Muscle layer of duodenum (tissue), 2 donors: ENCODE results near the gene TCN2.

Experiments
- H3K27ac ChIP-seq: one replicate; pipeline ENCODE4 v1.7.0; 2013; ENCODE audit warnings: mild to moderate bottlenecking, low read length
- H3K27me3 ChIP-seq: one replicate; pipeline ENCODE4 v1.7.0; 2013; ENCODE audit warnings: low read depth, mild to moderate bottlenecking, control low read depth, low read length
- H3K36me3 ChIP-seq, 2 donors: one replicate each; pipeline ENCODE4 v1.7.0; 2013; ENCODE audit warnings: low read length in 2 of 2, control low read depth in 1 of 2, mild to moderate bottlenecking in 1 of 2; ENCODE audit not compliant: insufficient read depth in 2 of 2, control insufficient read depth in 1 of 2
- H3K4me1 ChIP-seq, 2 donors: one replicate each; pipeline ENCODE4 v1.7.0; 2013; ENCODE audit warnings: low read length in 2 of 2, mild to moderate bottlenecking in 2 of 2, control low read depth in 1 of 2, moderate library complexity in 1 of 2; ENCODE audit not compliant: insufficient read depth in 2 of 2, control insufficient read depth in 1 of 2
- H3K4me3 ChIP-seq, 2 donors: one replicate each; pipeline ENCODE4 v1.7.0; 2013; ENCODE audit warnings: low read length in 2 of 2, low read depth in 1 of 2, mild to moderate bottlenecking in 1 of 2
- H3K9me3 ChIP-seq, 2 donors: one replicate each; pipeline ENCODE4 v1.7.0; 2013; ENCODE audit warnings: low read length in 2 of 2, control low read depth in 1 of 2, mild to moderate bottlenecking in 1 of 2; ENCODE audit not compliant: control insufficient read depth in 1 of 2
- donor health status: healthy.

TCN2 gene

DNA sequence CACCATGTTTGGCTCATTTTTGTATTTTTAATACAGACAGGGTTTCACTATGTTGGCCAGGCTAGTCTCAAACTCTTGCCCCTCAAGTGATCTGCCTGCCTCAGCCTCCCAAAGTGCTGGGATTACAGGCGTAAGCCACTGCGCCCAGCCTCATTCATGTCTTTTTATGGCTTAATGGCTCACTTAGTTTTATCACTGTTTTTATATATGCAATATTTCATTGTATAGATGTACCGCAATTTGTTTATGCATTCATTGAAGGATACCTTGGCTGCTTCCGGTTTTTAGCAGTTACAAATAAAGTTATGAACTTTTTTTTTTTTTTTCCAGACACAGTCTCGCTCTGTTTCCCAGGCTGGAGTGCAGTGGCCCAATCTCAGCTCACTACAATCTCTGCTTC lies 5.5 kb upstream of the TCN2 start:
- no peaks in the 10 kb centered on the region for H3K9me3 ChIP-seq
- no peak overlapping the region for H3K27ac ChIP-seq
- H3K36me3 ChIP-seq: no peaks in the 10 kb centered on the region
- H3K4me3 ChIP-seq: no peak overlapping the region
- H3K27me3 ChIP-seq: no peaks in the 10 kb centered on the region
- peaks cover 5 to 7% of the 10 kb centered on the region in 2 donors for H3K4me1 ChIP-seq

GRCh38 chr22:30602049-30602448 lies 4.9 kb upstream of the TCN2 start:
- Histone ChIP-seq H3K27me3 (no peaks in the 10 kb centered on the region), H3K36me3 (no peaks in the 10 kb centered on the region), H3K9me3 (no peaks in the 10 kb centered on the region), H3K4me3 (no peak overlapping the region), H3K4me1 (peaks cover 5 to 8% of the 10 kb centered on the region in 2 donors), H3K27ac (no peak overlapping the region)

GRCh38 chr22:30603801-30604200 lies 3.2 kb upstream of the TCN2 start:
- H3K27ac ChIP-seq: no peak overlapping the region

GRCh38 chr22:30604723-30605122 lies 2.3 kb upstream of the TCN2 start:
- H3K4me1 ChIP-seq: peaks cover 13 to 19% of the 10 kb centered on the region in 2 donors
- no peaks in the 10 kb centered on the region for H3K27me3 ChIP-seq
- H3K27ac ChIP-seq: no peak overlapping the region
- no peaks in the 10 kb centered on the region for H3K36me3 ChIP-seq
- no peak overlapping the region for H3K4me3 ChIP-seq
- H3K9me3 ChIP-seq: no peaks in the 10 kb centered on the region

More at GRCh38 chr22:30603801-30604200, 3.2 kb upstream of the TCN2 start:
- Histone ChIP-seq H3K36me3 (no peaks in the 10 kb centered on the region), H3K4me3 (no peak overlapping the region), H3K27me3 (no peaks in the 10 kb centered on the region), H3K9me3 (no peaks in the 10 kb centered on the region), H3K4me1 (peaks cover 8 to 19% of the 10 kb centered on the region in 2 donors)

- H3K4me1 ChIP-seq: peaks cover 13 to 19% of the 10 kb centered on the region in 2 donors
- peak overlapping the region; percentile 4 to 18 for H3K4me3 ChIP-seq
- H3K27me3 ChIP-seq: no peaks in the 10 kb centered on the region
- no peaks in the 10 kb centered on the region for H3K9me3 ChIP-seq
- no peaks in the 10 kb centered on the region for H3K36me3 ChIP-seq
- H3K27ac ChIP-seq: no peak overlapping the region
Measured at GRCh38 chr22:30605449-30606110, 1.4 kb upstream of the TCN2 start.

DNA sequence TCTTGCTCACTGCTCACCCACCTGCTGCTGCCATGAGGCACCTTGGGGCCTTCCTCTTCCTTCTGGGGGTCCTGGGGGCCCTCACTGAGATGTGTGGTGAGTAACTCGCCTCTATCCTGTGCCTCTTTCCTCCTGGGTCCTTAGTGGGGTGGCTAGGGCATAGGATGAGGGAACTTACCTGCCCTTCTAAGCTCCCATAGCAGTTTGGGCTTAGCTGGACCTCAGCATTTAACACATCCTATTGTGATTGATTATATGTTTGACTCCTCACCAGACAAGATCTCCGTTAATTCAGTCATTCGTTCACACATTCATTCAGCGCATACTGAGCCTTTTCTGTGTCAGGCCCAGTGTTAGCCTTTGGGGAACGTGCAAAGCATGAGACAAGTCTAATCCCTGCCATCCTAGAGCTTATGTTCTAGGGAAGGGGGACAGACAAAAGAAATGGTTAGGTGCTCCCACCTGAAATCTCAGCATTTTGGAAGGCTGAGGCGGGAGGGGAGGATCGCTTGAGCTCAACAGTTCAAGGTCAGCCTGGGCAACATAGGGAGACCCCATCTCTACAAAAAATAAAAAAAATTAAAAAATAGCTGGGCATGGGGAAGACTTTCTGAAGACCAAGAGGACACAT lies 441 bp downstream of the TCN2 start:
- no peaks in the 10 kb centered on the region for H3K27me3 ChIP-seq
- peaks cover 0 to 10% of the 10 kb centered on the region in 2 donors for H3K36me3 ChIP-seq
- no peaks in the 10 kb centered on the region for H3K9me3 ChIP-seq
- peak overlapping the region; percentile 72 to 90 for H3K4me3 ChIP-seq
- peaks cover 13 to 19% of the 10 kb centered on the region in 2 donors for H3K4me1 ChIP-seq
- H3K27ac ChIP-seq: peak overlapping the region; percentile 35

DNA sequence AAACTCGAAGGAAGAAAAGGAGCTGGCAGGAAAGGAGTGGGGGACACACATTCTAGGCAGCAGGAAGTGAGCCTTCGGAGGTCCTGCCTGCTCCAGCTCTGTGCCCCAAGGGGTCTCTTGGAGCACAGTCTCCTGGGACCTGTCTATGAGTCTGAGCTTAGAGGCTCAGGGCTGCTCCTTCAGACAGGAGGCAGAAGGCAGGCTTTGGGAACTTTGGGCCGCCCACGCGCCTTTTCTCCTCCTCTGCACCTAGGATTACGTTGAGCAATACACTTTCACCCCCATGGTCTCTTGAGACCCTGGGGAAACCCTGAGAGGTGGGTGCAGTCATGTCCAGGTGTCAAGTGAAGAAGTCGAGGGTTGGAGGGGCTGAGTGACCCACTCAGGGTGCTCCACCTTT lies 965 bp downstream of the TCN2 start:
- Histone ChIP-seq H3K4me1 (peaks cover 13 to 19% of the 10 kb centered on the region in 2 donors), H3K4me3 (peak overlapping the region in 1 of 2 donors; percentile 90), H3K36me3 (peaks cover 0 to 10% of the 10 kb centered on the region in 2 donors), H3K27me3 (no peaks in the 10 kb centered on the region), H3K9me3 (no peaks in the 10 kb centered on the region), H3K27ac (no peak overlapping the region)

GRCh38 chr22:30609260-30610185 lies 2.5 kb downstream of the TCN2 start:
- H3K4me1 ChIP-seq: peaks cover 13 to 19% of the 10 kb centered on the region in 2 donors
- no peaks in the 10 kb centered on the region for H3K9me3 ChIP-seq
- H3K27ac ChIP-seq: peak overlapping the region; percentile 52
- H3K36me3 ChIP-seq: peaks cover 7 to 10% of the 10 kb centered on the region in 2 donors
- no peak overlapping the region for H3K4me3 ChIP-seq
- no peaks in the 10 kb centered on the region for H3K27me3 ChIP-seq

- H3K27ac ChIP-seq: no peak overlapping the region
- H3K27me3 ChIP-seq: no peaks in the 10 kb centered on the region
- H3K4me3 ChIP-seq: no peak overlapping the region
- H3K36me3 ChIP-seq: peaks cover 7 to 12% of the 10 kb centered on the region in 2 donors
- H3K4me1 ChIP-seq: peaks cover 13 to 19% of the 10 kb centered on the region in 2 donors
- no peaks in the 10 kb centered on the region for H3K9me3 ChIP-seq
Measured at GRCh38 chr22:30610299-30610698, 3.3 kb downstream of the TCN2 start.

- Histone ChIP-seq H3K27ac (no peak overlapping the region), H3K4me3 (no peak overlapping the region), H3K4me1 (peaks cover 8 to 12% of the 10 kb centered on the region in 2 donors), H3K27me3 (no peaks in the 10 kb centered on the region), H3K9me3 (no peaks in the 10 kb centered on the region), H3K36me3 (peaks cover 7 to 18% of the 10 kb centered on the region in 2 donors)
Measured at GRCh38 chr22:30611197-30611596, 4.2 kb downstream of the TCN2 start.

DNA sequence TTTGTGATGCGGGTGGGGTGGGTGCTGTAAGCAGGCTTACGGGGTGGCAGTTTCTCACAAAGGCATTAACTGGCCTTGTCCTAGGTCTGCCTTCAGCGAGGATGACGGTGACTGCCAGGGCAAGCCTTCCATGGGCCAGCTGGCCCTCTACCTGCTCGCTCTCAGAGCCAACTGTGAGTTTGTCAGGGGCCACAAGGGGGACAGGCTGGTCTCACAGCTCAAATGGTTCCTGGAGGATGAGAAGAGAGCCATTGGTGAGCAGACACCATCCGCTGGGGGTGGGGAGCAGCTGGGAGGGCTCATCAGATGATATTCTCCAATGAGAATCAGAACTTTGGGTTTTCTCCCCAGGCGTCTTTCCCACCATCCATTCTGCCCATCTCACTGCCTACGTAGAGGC lies 5.8 kb downstream of the TCN2 start:
- no peaks in the 10 kb centered on the region for H3K27me3 ChIP-seq
- H3K4me3 ChIP-seq: no peak overlapping the region
- H3K36me3 ChIP-seq: peaks cover 7 to 25% of the 10 kb centered on the region in 2 donors
- H3K9me3 ChIP-seq: no peaks in the 10 kb centered on the region
- no peak overlapping the region for H3K27ac ChIP-seq
- H3K4me1 ChIP-seq: peaks cover 5 to 8% of the 10 kb centered on the region in 2 donors
